Naive B cell (primary cell): ENCODE data around the gene OPCML. TPM values are rescaled to one million over a fixed set of nuclear protein-coding genes. Genes with fewer than 3 reads are reported as not detected.

Experiments used
- ATAC-seq, 2 donors: fragments of 150-1000 bp; cut with Tn5 transposase; 2 replicates each; pipeline ENCODE4 v1.10.0; 2021; ENCODE audit warnings: low read depth in 2 of 2, mild to moderate bottlenecking in 2 of 2, moderate library complexity in 2 of 2
- DNase-seq: peaks from one replicate; pipeline ENCODE4 v3.0.0; 2022
- H3K27ac Mint-ChIP-seq, 6 donors: one replicate each; pipeline ENCODE4 v1.8.0; 2020 to 2022; ENCODE audit warnings: mild to moderate bottlenecking in 6 of 6, mixed read lengths in 6 of 6, moderate library complexity in 5 of 6, inconsistent platforms in 2 of 6
- H3K27me3 Mint-ChIP-seq, 3 donors: one replicate each; pipeline ENCODE4 v1.8.0; 2021 to 2022; ENCODE audit warnings: mixed read lengths in 3 of 3, mild to moderate bottlenecking in 1 of 3
- H3K36me3 Mint-ChIP-seq, 2 donors: one replicate each; pipeline ENCODE4 v1.8.0; 2020 to 2022; ENCODE audit warnings: mixed read lengths in 2 of 2, inconsistent platforms in 1 of 2, mild to moderate bottlenecking in 1 of 2
- H3K4me1 Mint-ChIP-seq, 3 donors: one replicate each; pipeline ENCODE4 v1.8.0; 2020 to 2022; ENCODE audit warnings: mixed read lengths in 3 of 3, inconsistent platforms in 1 of 3, mild to moderate bottlenecking in 1 of 3, moderate library complexity in 1 of 3
- H3K4me3 Mint-ChIP-seq, 8 donors: one replicate each; pipeline ENCODE4 v1.8.0; 2020 to 2022; ENCODE audit warnings: mild to moderate bottlenecking in 8 of 8, mixed read lengths in 8 of 8, moderate library complexity in 8 of 8, inconsistent platforms in 2 of 8
- H3K9me3 Mint-ChIP-seq, 7 donors: one replicate each; pipeline ENCODE4 v1.8.0; 2020 to 2022; ENCODE audit warnings: mixed read lengths in 7 of 7, mild to moderate bottlenecking in 5 of 7, inconsistent platforms in 2 of 7, moderate library complexity in 1 of 7
- polyA plus RNA-seq, 6 donors: library from polyadenylated mRNA; unstranded; fragments of 300-500 nt; fragmentation: Illumina TruSeq; gene quantifications; one replicate each; pipeline ENCODE4 v1.2.3, GENCODE V29; 2021; ENCODE audit warnings: low read depth in 6 of 6

The OPCML gene
- polyA plus RNA-seq, 6 donors from 2014 or later: not detected

GRCh38 chr11:133265530-133266035, 266.7 kb downstream of the OPCML start:
- peaks cover 0 to 11% (median 2%) of the 10 kb centered on the region in 7 donors for H3K9me3 Mint-ChIP-seq
- no peak overlapping the region for H3K4me3 Mint-ChIP-seq
- H3K4me1 Mint-ChIP-seq: no peaks in the 10 kb centered on the region
- ATAC-seq: no peak
- no peak overlapping the region for H3K27ac Mint-ChIP-seq
- H3K27me3 Mint-ChIP-seq: peaks cover 0 to 14% (median 5%) of the 10 kb centered on the region in 3 donors
- H3K36me3 Mint-ChIP-seq: no peaks in the 10 kb centered on the region
- DNase-seq: no peak

GRCh38 chr11:133263332-133263731, 269.0 kb downstream of the OPCML start:
- no peaks in the 10 kb centered on the region for H3K36me3 Mint-ChIP-seq
- H3K9me3 Mint-ChIP-seq: peaks cover 0 to 15% (median 4%) of the 10 kb centered on the region in 7 donors
- no peak overlapping the region for H3K27ac Mint-ChIP-seq
- H3K27me3 Mint-ChIP-seq: peaks cover 0 to 14% (median 5%) of the 10 kb centered on the region in 3 donors
- no peak for ATAC-seq
- no peak for DNase-seq
- no peak overlapping the region for H3K4me3 Mint-ChIP-seq
- no peaks in the 10 kb centered on the region for H3K4me1 Mint-ChIP-seq

GRCh38 chr11:133258751-133259150, 273.6 kb downstream of the OPCML start:
- peaks cover 0 to 6% (median 0%) of the 10 kb centered on the region in 7 donors for H3K9me3 Mint-ChIP-seq
- H3K4me3 Mint-ChIP-seq: no peak overlapping the region
- no peaks in the 10 kb centered on the region for H3K4me1 Mint-ChIP-seq
- ATAC-seq (no peak), DNase-seq (no peak)
- H3K27ac Mint-ChIP-seq: no peak overlapping the region
- H3K36me3 Mint-ChIP-seq: no peaks in the 10 kb centered on the region
- peaks cover 0 to 8% (median 0%) of the 10 kb centered on the region in 3 donors for H3K27me3 Mint-ChIP-seq

GRCh38 chr11:133254601-133255000, 277.7 kb downstream of the OPCML start:
- ATAC-seq: no peak

GRCh38 chr11:133253570-133253969, 278.7 kb downstream of the OPCML start:
- H3K27me3 Mint-ChIP-seq: peaks cover 0 to 5% (median 0%) of the 10 kb centered on the region in 3 donors
- peaks cover 0 to 9% (median 0%) of the 10 kb centered on the region in 7 donors for H3K9me3 Mint-ChIP-seq
- H3K4me1 Mint-ChIP-seq: no peaks in the 10 kb centered on the region
- DNase-seq: no peak
- no peaks in the 10 kb centered on the region for H3K36me3 Mint-ChIP-seq
- no peak for ATAC-seq
- no peak overlapping the region for H3K27ac Mint-ChIP-seq
- no peak overlapping the region for H3K4me3 Mint-ChIP-seq

More at GRCh38 chr11:133254601-133255000, 277.7 kb downstream of the OPCML start:
- no peak for DNase-seq
- Mint-ChIP-seq H3K4me3 (no peak overlapping the region), H3K36me3 (no peaks in the 10 kb centered on the region), H3K9me3 (peaks cover 0 to 5% (median 0%) of the 10 kb centered on the region in 7 donors), H3K27me3 (peaks cover 0 to 5% (median 0%) of the 10 kb centered on the region in 3 donors), H3K27ac (no peak overlapping the region), H3K4me1 (no peaks in the 10 kb centered on the region)

DNA sequence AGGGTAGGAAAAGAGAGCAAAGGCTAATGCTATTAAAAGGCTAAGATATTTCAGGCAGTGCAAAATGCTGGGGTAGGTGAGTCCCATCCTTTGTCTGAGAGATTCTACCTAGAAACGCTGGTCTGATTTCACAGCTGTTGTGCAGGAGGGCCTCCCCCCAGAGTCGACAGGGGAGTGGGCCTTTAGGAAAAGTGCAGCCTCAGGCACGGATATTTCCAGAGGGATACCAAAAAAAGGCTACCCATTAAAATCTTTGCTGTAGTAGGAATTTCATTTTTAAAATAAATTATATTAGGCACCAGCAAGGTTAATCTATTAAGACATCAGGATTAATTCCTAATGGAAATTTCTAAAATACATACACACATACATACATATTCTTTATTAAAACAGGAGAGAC, 280.5 kb downstream of the OPCML start:
- Mint-ChIP-seq H3K36me3 (no peaks in the 10 kb centered on the region), H3K27me3 (peaks cover 0 to 5% (median 0%) of the 10 kb centered on the region in 3 donors), H3K27ac (no peak overlapping the region), H3K4me3 (no peak overlapping the region), H3K4me1 (no peaks in the 10 kb centered on the region), H3K9me3 (peaks cover 0 to 10% (median 0%) of the 10 kb centered on the region in 7 donors)
- no peak for DNase-seq
- no peak for ATAC-seq

- peaks cover 0 to 10% (median 2%) of the 10 kb centered on the region in 7 donors for H3K9me3 Mint-ChIP-seq
- H3K4me3 Mint-ChIP-seq: no peak overlapping the region
- DNase-seq (no peak), ATAC-seq (no peak)
- no peaks in the 10 kb centered on the region for H3K36me3 Mint-ChIP-seq
- peaks cover 0 to 5% (median 0%) of the 10 kb centered on the region in 3 donors for H3K27me3 Mint-ChIP-seq
- H3K27ac Mint-ChIP-seq: no peak overlapping the region
- H3K4me1 Mint-ChIP-seq: no peaks in the 10 kb centered on the region
Observed at GRCh38 chr11:133249530-133249929, 282.8 kb downstream of the OPCML start.

DNA sequence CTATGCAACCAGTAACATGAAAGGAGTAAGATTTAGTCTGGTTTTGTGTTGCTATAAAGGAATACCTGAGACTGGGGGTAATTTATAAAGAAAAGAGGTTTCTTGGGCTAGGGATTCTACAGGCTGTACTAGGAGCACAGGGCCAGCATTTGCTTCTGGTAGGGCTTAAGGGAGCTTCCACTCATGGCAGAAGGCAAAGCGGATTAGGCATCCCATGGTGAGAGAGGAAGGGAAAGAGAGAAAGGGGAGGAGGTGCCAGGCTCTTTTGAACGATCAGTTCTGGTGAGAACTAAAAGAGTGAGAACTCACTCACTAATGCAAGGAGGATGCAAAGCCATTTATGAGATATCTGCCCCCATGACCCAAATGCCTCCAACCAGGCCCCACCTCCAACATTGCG, 283.2 kb downstream of the OPCML start:
- peaks cover 0 to 5% (median 0%) of the 10 kb centered on the region in 3 donors for H3K27me3 Mint-ChIP-seq
- ATAC-seq (no peak), DNase-seq (no peak)
- H3K36me3 Mint-ChIP-seq: no peaks in the 10 kb centered on the region
- no peak overlapping the region for H3K27ac Mint-ChIP-seq
- H3K4me1 Mint-ChIP-seq: no peaks in the 10 kb centered on the region
- H3K4me3 Mint-ChIP-seq: no peak overlapping the region
- H3K9me3 Mint-ChIP-seq: peaks cover 0 to 10% (median 2%) of the 10 kb centered on the region in 7 donors

GRCh38 chr11:133243832-133244231, 288.5 kb downstream of the OPCML start:
- ATAC-seq: no peak
- Mint-ChIP-seq H3K36me3 (no peaks in the 10 kb centered on the region), H3K4me1 (no peaks in the 10 kb centered on the region), H3K9me3 (peaks cover 0 to 11% (median 4%) of the 10 kb centered on the region in 7 donors), H3K27ac (no peak overlapping the region), H3K27me3 (peaks cover 0 to 10% (median 7%) of the 10 kb centered on the region in 3 donors), H3K4me3 (no peak overlapping the region)
- no peak for DNase-seq

DNA sequence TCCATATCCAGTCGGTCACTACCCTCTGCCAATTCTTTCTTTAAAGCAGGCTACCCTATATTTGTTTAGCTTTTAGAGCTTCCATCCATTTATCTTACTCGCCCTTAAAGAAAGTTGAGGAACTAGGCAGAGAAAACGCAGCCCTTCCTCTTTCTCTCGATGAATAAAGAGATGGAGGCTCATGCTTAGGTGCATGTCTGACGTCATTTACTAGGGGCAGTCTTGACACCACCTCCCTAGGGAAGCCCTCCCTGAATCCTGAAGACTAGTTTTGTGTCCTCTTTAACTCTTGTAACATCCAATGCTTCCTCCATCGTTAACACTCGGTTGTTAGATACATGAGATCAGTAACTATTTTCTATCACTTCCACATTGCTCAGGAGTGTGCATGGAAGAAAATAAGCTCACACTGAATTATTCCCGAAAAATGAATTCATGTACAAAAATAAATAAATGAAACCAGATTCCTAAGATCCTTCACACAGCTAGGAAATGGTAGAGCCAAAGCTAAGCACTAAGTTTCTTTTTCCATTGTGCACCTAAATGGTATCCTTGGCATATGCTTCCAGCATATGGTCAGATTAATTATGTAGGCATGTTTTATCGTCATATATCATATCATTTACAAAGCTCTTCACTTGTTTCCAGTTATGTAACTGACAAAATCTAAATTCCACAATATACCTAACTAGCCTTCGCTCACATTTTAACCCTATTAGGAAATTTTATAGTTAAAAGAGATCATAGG, 291.2 kb downstream of the OPCML start:
- no peak for DNase-seq
- H3K27me3 Mint-ChIP-seq: peaks cover 0 to 10% (median 7%) of the 10 kb centered on the region in 3 donors
- no peak for ATAC-seq
- no peaks in the 10 kb centered on the region for H3K4me1 Mint-ChIP-seq
- no peak overlapping the region for H3K4me3 Mint-ChIP-seq
- H3K36me3 Mint-ChIP-seq: no peaks in the 10 kb centered on the region
- H3K9me3 Mint-ChIP-seq: peaks cover 0 to 11% (median 2%) of the 10 kb centered on the region in 7 donors
- H3K27ac Mint-ChIP-seq: no peak overlapping the region

- H3K27ac Mint-ChIP-seq: no peak overlapping the region
- no peak for DNase-seq
- H3K27me3 Mint-ChIP-seq: peaks cover 0 to 10% (median 7%) of the 10 kb centered on the region in 3 donors
- no peak overlapping the region for H3K4me3 Mint-ChIP-seq
- H3K9me3 Mint-ChIP-seq: peaks cover 0 to 10% (median 1%) of the 10 kb centered on the region in 7 donors
- no peaks in the 10 kb centered on the region for H3K4me1 Mint-ChIP-seq
- no peak for ATAC-seq
- no peaks in the 10 kb centered on the region for H3K36me3 Mint-ChIP-seq
Observed at GRCh38 chr11:133239575-133239974, 292.7 kb downstream of the OPCML start.

- Mint-ChIP-seq H3K9me3 (peaks cover 0 to 9% (median 5%) of the 10 kb centered on the region in 7 donors), H3K27ac (no peak overlapping the region), H3K36me3 (no peaks in the 10 kb centered on the region), H3K4me3 (no peak overlapping the region), H3K27me3 (peaks cover 0 to 10% (median 10%) of the 10 kb centered on the region in 3 donors), H3K4me1 (no peaks in the 10 kb centered on the region)
- ATAC-seq: no peak
- no peak for DNase-seq
Observed at GRCh38 chr11:133238495-133238894, 293.8 kb downstream of the OPCML start.

DNA sequence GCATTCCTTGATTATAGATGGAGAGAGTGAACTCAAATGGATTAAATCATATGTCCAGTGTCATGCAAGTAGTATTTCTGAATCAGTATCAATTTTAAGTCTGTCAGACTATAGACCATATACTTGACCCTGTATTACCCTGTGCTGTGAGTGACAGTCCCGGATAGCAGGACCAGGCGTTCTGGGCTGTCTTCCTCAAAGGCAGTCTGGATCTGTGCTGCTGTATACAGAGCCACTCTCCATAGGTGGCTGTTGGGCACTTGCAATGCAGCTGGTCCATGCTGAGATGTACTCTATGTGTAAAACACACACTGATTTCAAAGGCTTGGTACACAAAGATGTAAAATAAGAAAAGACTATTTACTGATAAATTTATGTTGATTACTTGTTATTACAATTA, 294.3 kb downstream of the OPCML start:
- Mint-ChIP-seq H3K27ac (no peak overlapping the region), H3K4me3 (no peak overlapping the region), H3K9me3 (peaks cover 0 to 9% (median 5%) of the 10 kb centered on the region in 7 donors), H3K36me3 (no peaks in the 10 kb centered on the region), H3K27me3 (peaks cover 0 to 12% (median 10%) of the 10 kb centered on the region in 3 donors), H3K4me1 (no peaks in the 10 kb centered on the region)
- ATAC-seq (no peak), DNase-seq (no peak)

- H3K27me3 Mint-ChIP-seq: peaks cover 3 to 19% (median 8%) of the 10 kb centered on the region in 3 donors
- no peaks in the 10 kb centered on the region for H3K36me3 Mint-ChIP-seq
- H3K27ac Mint-ChIP-seq: no peak overlapping the region
- ATAC-seq (no peak), DNase-seq (no peak)
- H3K4me1 Mint-ChIP-seq: no peaks in the 10 kb centered on the region
- no peak overlapping the region for H3K4me3 Mint-ChIP-seq
- H3K9me3 Mint-ChIP-seq: peaks cover 2 to 12% (median 5%) of the 10 kb centered on the region in 7 donors
Observed at GRCh38 chr11:133235381-133235780, 296.9 kb downstream of the OPCML start.
